Measurements from ENCODE around the gene TAMALIN. TPM values are rescaled to one million over a fixed set of nuclear protein-coding genes. Genes with fewer than 3 reads are reported as not detected.
A peak's percentile ranks its signal among the peaks of the same experiment; 100 is the strongest.

TAMALIN gene
- total RNA-seq, 6 experiments from 2014 or later, result 0.24 to 1.00 (median 0.69) TPM

DNA sequence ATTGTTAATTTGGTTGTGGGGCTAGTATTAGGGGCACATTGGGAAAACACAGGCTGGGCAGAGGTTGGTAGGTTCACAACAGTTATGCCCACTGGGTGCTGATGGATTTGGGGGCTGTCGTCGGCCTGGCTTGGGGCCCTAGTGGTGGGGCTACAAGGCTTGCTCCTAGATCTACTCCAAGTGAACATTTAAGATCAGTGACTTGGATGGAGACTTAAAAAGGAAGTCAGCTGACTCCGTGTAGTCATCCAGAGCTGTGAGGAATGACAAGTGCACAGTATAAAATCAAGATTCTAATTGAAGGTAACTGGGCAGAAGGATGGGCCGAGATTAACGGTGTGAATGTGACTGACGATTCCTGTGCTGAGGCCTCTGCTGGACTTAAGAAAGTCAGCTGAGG is 31.7 kb downstream of the TAMALIN start:
- TF ChIP-seq CTCF (IDR thresholded peaks at IDR 0.05), result no peak
- H3K4me1 Mint-ChIP-seq (ENCODE audit: low read depth), result peaks cover 38% of the 10 kb centered on the region
- no peaks in the 10 kb centered on the region for H3K9me3 Mint-ChIP-seq
- H3K27me3 Mint-ChIP-seq (ENCODE audit: insufficient read depth), result peaks cover 9% of the 10 kb centered on the region
- H3K36me3 Mint-ChIP-seq (ENCODE audit: low read depth), result no peaks in the 10 kb centered on the region
- H3K4me3 Mint-ChIP-seq, result peak overlapping the region; percentile 92
- DNase-seq, result no peak
- H3K27ac Mint-ChIP-seq, result peak overlapping the region; percentile 92

DNA sequence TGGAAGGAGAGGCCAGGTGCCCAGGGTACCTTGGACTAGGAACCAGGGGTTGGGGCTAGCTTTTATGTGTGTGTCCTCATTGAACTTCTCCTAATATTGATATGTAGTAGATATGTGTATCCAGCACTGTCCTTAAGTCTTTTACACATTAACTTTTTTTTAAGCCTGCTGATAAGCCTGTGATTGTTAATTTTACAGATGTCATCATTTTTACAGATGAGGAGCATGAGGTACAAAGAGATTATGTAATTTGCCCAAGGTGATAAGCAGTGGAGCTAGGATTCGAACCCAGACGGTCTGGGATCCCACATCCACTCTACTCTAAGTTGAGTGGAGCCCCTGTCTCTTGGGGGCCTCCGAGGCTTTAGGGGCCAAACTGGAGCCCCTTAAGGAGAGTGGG is 34.3 kb downstream of the TAMALIN start:
- H3K4me1 Mint-ChIP-seq (ENCODE audit: low read depth), result peaks cover 52% of the 10 kb centered on the region
- H3K4me3 Mint-ChIP-seq, result no peak overlapping the region
- no peaks in the 10 kb centered on the region for H3K9me3 Mint-ChIP-seq

GRCh38 chr12:52041695-52042123 is 35.0 kb downstream of the TAMALIN start:
- Mint-ChIP-seq H3K4me1 (ENCODE audit: low read depth) (peaks cover 53% of the 10 kb centered on the region), H3K27ac (peak overlapping the region; percentile 59; the same call in 1 of the 2 replicates)
- peak; percentile 33 for TF ChIP-seq CTCF (IDR thresholded peaks at IDR 0.05)

More for the DNA sequence above, 34.3 kb downstream of the TAMALIN start:
- Mint-ChIP-seq H3K27me3 (ENCODE audit: insufficient read depth) (peaks cover 6% of the 10 kb centered on the region), H3K36me3 (ENCODE audit: low read depth) (no peaks in the 10 kb centered on the region), H3K27ac (no peak overlapping the region; the same call in 1 of the 2 replicates)
- DNase-seq, result no peak
- no peak for TF ChIP-seq CTCF (IDR thresholded peaks at IDR 0.05)

GRCh38 chr12:52042706-52043385 is 36.1 kb downstream of the TAMALIN start:
- TF ChIP-seq CTCF (IDR thresholded peaks at IDR 0.05), result no peak
- H3K27ac Mint-ChIP-seq, result no peak overlapping the region
- H3K4me1 Mint-ChIP-seq (ENCODE audit: low read depth), result peaks cover 56% of the 10 kb centered on the region
- no peaks in the 10 kb centered on the region for H3K36me3 Mint-ChIP-seq (ENCODE audit: low read depth)
- no peak overlapping the region for H3K4me3 Mint-ChIP-seq
- DNase-seq, result no peak
- peaks cover 3% of the 10 kb centered on the region for H3K27me3 Mint-ChIP-seq (ENCODE audit: insufficient read depth)
- no peaks in the 10 kb centered on the region for H3K9me3 Mint-ChIP-seq

More at GRCh38 chr12:52041695-52042123, 35.0 kb downstream of the TAMALIN start:
- DNase-seq, result peak; percentile 51
- Mint-ChIP-seq H3K4me3 (no peak overlapping the region), H3K36me3 (ENCODE audit: low read depth) (no peaks in the 10 kb centered on the region), H3K27me3 (ENCODE audit: insufficient read depth) (peaks cover 6% of the 10 kb centered on the region), H3K9me3 (no peaks in the 10 kb centered on the region)

DNA sequence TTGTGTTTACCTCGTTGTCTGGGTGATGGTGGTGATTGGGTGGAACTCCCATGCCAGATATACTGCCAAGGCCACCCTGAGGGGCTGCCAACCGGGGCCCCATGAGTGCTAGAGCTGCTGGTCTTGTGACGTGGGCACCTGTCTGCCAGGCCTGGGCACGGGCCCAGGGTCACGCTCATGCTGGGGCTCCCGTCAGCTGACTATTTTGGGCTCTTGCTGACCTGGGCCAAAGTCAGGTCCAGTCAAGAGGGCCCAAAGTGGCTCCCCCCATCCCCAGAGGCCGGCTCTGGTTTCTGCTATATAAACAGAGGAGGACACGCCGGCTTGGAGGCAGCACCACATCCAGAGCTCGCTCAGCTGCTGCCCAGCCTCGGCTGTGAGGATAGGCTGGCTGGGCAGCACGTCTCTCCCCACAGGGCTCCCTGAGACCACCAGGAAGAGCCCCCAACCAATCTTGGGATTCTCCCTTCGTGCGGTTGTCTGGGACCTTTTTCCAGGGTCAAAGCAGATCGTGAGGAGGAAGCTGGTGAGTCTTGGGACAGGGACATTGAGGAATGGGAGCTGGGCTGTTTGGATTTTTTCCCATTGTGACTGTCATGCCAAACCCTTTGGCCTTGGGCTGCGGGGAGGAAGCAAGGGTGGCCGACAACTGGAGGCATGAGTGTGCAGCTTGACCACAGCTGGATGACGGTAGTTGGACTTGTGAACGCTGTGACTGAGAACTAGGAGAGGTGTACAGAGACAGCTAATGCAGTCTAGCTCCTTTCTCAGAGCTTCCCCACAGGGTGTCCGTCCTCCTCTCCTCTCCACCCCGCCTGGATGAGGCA is 36.9 kb downstream of the TAMALIN start:
- Mint-ChIP-seq H3K4me3 (no peak overlapping the region), H3K36me3 (ENCODE audit: low read depth) (no peaks in the 10 kb centered on the region), H3K4me1 (ENCODE audit: low read depth) (peaks cover 50% of the 10 kb centered on the region), H3K9me3 (no peaks in the 10 kb centered on the region), H3K27me3 (ENCODE audit: insufficient read depth) (no peaks in the 10 kb centered on the region; the same call in 1 of the 2 replicates), H3K27ac (peak overlapping the region; percentile 62; the same call in 1 of the 2 replicates)
- no peak for TF ChIP-seq CTCF (IDR thresholded peaks at IDR 0.05)
- no peak for DNase-seq
